Activated CD8-positive, alpha-beta memory T cell treated with anti-CD3 and anti-CD28 coated beads for 4 hours (primary cell): Measurements from ENCODE around the gene ZNF620.
A peak's percentile ranks its signal among the peaks of the same experiment; 100 is the strongest.
"Not testable (repeated sequence)": the region's sequence is repeated elsewhere in the genome, so short reads cannot be mapped to it uniquely, and the experiment has no call there.

Experiments used
- DNase-seq, 2 donors: peaks; one replicate each; pipeline ENCODE4 v3.0.0-alpha.2; 2020; ENCODE audit warnings: low read depth in 2 of 2

ZNF620 gene

DNA sequence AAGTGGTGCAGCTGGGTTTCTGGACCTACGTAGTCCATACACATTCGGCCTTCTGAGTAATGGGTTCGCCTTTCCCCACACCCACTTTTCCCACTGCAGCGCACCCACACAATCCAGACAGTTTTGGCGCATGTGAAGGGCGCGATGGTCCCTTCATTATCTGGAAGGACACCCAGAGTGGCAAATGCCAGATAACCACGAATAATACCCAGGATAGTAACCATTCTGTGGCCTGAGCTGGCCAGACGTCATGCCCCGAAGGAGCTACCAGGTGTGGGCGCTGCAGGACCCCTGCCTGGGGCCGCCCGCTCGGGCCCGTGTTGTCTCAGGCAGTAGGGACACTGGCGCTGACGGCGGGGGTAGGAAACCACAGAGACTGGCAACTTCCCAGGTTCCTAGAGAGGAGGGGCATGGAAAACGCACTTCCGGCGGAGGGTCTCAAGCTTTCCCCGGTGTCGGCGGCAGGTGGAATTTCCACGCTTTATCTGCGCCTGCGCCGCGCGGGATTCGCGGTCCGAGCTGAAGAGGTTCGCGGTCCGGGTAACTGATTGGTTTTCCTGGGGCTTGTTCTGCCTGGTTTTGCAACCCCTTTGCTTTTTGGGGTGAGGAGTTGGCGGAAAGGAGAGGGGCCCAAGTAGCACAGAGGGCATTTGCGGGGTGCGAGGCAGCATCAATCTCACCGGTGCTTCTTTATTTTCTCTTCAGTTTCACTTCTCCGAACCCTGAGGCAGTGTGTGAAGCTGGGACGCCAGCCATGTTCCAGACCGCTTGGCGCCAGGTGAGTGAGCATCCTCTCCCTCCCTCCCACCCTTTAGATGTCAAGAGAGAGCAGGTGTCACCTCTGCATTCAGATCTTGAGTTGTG lies at the start of gene ZNF620:
Gene ZNF620, plus strand, starts transcription at position 441 of the 864 bp plus-strand sequence. Its CDS starts 314 bp downstream, at position 755.
- DNase-seq: peak; percentile 30 to 45

DNA sequence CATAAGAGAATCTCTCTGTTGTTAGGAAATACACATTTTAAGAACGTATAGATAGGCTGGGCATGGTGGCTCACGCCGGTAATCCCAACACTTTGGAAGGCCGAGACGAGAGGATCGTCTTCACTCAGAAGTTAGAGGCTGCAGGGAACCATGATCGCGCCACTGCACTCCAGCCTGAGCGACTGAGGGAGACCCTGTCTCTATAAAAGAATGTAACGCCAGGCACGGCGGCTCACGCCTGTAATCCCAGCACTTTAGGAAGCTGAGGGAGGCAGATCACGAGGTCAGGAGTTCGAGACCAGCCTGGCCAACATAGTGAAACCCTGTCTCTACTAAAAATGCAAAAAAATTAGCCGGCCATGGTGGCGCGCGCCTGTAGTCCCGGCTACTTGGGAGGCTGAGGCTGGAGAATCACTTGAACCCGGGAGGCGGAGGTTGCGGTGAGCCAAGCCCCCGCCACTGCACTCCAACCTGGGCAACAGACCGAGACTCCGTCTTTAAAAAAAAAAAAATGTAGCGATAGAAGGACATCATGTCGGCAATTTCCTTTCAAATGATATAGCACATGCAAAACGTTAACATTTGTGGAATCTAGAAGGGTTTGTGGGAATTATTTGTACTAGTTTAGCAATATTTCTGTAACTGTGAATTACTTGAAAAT lies 49.4 kb upstream of the ZNF620 start:
- DNase-seq: no peak

DNA sequence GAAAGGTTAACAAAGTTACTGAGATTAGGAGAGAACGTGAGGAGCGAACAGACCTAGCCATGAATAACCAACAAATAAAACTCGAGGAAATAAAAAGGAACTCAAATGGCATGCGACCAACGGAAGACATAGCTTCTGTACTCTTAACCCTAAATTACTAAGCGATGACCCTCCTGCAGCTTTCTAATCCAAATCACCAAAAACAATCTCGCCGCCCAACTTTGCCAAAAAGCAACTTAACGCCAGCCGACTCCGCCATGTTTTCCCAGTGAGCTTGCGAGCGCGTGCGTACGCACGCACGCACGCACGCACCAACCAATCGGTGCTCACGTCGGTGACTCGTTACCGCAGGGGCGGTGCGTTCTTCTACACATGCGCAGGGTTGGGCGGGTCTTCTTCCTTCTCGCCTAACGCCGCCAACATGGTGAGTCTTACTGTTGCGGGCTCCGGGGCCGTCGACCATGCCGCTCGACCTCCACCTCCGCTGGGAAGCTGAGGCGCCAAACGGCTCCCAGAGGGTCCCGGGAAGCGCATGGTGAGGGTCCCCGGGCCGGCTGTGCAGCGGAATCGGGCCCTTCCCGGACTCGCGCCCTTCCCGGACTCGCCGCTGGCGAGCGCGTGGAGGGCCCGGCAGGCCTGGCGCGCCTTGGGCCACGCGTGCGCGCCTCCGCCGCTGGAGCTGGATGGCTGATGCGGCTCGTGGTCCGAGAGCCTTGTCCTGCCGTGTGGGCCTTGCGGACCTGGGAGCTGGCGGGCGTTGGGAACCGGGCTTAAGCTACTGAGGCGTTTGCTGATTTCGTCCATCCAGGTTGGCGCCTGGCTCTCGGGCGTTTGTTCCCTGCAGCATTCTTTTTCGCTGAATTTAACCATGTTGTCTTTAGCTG lies 48.7 kb upstream of the ZNF620 start, which contains the start of gene RPL14:
Gene RPL14, plus strand, starts transcription at position 400 of the 884 bp plus-strand sequence. Its CDS starts 133 bp downstream, at position 533.
- peak; percentile 90 to 91 for DNase-seq

DNA sequence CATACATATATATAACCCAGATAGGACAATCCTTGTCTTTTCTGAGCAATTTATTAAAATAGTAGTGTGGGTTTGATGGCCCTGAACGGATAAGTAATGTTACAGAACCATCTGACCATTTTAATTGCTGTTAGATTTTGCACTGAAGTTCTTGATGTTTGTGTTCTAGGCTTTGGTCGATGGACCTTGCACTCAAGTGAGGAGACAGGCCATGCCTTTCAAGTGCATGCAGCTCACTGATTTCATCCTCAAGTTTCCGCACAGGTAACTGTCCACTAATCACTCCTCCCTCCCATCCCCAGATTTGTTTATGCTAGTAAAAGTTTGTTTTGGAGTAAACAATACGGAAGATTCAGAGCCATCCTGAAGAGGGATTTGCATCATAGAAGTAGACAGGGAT lies 47.4 kb upstream of the ZNF620 start:
- no peak for DNase-seq

DNA sequence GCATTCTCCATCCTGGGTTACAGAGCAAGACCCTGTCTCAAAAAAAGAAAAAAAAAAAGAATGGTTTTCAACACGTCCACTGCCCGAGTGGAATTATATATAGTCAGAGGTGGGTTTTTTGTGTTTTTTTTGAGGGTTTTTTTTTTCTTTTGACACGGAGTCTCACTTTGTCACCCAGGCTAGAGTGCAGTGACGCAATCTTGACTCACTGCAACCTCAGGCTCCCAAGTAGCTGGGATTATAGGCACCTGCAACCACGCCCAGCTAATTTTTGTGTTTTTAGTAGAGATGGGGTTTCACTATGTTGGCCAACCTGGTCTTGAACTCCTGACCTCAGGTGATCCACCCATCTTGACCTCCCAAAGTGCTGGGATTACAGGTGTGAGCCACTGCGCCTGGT lies 45.4 kb upstream of the ZNF620 start:
- DNase-seq: not testable (repeated sequence)

DNA sequence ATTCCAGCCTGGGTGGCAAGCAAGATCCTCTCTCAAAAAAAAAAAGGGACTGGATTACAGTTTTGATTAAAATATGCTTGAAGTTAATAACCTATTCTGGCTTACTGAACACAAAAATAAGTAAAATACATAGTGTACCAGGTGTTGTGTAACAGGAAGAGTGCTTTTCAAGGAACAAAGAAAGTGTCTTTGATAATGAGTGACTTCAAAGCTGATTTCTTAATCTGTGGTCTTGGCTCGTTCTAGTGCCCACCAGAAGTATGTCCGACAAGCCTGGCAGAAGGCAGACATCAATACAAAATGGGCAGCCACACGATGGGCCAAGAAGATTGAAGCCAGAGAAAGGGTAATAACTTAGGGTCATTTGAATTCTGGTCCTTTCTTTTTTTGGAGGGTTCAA lies 44.7 kb upstream of the ZNF620 start:
- no peak for DNase-seq

DNA sequence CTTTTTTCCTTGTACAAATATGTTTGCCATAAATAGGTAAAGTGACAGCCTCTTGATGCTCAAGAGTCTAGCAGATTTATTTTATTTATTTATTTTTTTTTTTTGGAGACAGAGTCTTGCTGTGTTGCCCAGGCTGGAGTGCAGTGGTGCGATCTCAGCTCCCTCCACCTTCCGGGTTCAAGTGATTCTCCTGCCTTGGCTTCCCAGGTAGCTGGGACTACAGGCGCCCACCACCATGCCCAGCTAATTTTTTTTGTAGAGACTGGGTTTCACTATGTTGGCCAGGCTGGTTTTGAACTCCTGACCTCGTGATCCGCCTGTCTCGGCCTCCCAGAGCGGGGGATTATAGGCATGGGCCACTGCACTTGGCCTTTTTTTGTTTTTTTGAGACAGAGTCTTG lies 43.0 kb upstream of the ZNF620 start:
- not testable (repeated sequence) for DNase-seq

DNA sequence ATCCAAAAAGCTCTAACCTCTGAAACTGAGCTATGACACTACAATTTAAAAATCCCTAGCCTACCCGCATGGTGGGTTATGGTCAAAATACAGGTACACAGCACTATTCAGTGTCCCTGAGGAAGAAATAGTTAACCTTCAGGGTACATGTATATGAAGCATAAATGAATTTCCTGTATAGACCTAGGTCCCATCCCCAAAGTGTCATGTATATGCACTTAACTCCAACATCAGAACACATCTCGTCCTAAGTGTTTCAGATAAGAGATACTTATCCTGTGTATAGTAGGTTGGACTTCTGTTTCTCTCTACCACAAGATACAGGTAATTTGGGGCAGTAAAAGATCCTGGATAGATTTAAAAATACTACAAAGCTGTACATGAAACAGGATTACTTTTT lies 42.3 kb upstream of the ZNF620 start:
- no peak for DNase-seq

DNA sequence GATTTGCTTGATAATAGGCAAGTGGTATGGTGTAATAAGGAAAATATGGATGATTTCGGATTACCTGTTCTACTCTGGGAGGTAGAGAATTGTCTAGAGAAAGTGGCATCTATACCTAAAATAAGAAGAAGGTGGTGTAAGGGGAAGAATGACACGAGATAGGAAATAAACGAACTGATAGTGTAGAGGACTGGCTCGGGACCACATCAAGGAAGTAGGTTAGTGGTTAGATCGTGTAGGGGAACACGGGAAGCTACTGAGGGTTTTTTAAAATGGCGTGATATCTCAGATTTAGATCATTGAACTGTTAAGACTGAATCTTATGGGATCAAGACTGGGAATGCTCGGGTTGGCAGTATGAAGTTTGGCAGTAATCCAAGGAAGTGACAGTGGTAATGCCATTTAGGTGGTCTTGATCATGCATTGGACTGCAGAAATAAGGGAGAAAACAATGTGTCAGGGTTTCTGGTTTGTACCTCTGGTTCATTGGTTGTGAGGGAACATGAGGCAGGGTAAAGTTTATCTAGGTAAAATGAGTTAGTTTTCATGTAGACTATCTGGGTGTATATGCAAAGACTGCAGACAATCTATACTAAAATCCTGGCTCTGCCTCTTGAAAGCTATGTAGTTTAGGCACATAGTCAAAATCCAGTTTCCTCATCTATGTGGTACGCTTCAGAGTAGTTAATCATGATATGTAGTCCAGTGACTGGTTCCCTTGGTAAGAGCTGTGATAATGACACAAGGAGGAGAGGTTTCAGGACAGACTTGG lies 41.3 kb upstream of the ZNF620 start:
- no peak for DNase-seq

DNA sequence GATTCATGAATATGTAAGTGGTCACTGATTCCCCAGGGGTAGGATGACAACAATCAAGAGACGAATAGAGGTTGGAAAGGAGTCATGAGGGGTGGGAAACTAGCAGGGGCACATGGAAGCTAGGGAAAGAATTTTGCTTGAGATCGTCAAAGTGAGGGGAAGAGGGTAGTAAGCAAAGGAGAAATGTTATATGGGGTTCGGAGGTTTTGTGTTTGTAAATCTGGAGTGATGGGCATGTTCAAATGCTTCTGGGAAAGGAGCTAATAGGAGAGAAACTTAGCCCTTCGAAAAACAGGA lies 40.8 kb upstream of the ZNF620 start:
- no peak for DNase-seq

DNA sequence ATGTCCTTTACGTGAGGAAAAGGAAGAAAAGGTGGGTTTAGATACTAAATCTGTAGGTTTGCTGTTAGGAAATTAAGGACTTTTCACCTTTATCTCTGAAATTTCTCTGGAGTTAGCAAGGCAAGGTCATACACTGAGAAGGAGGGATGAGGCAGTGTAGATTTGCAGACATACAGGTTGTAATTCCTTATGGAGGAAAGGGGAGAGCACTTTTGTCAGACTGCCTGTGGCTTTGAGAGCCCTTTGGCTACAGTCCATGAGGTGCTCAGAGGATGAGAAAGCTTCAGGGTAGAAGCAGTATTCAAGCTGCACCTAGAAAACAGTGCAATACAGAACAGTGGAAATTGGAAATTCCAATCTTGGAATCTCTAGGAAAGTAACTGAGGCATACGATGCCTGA lies 40.4 kb upstream of the ZNF620 start:
- DNase-seq: no peak

DNA sequence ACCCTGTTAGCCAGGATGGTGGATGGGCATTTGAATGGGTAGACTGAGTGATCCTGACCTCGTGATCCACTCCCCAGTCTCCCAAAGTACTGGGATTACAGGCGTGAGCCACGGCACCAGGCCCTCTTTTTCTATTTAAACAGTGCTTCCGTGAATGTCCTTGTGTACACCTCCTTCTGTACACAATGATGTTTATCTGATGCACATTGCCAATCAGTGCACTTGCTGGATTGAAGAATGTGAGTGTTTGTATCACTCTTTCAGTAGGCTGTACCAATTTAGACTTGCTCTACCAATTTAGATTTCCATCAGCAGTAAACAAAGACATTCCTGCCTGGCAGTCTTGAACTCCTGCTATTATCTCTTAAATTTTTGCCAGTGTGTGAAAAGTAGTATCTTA lies 37.8 kb upstream of the ZNF620 start:
- DNase-seq: no peak

DNA sequence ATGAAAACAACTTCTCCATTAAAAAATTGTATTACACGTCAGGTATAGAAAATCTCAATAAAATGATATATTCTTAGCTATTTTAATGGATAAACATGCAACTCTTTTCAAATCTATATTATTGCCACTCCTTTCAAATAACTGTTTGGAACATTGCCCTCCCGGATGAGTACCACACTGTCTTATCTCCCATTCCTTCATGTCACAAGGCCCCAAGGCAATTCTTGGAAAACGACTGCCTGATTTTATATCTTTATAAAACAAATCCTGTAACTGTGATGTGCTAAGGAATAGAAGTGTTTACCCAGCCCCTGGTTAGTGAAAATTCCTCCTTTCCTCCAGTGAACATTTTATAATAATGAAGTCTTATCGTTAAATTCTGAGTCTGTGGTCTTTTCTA lies 35.1 kb upstream of the ZNF620 start:
- DNase-seq: no peak

DNA sequence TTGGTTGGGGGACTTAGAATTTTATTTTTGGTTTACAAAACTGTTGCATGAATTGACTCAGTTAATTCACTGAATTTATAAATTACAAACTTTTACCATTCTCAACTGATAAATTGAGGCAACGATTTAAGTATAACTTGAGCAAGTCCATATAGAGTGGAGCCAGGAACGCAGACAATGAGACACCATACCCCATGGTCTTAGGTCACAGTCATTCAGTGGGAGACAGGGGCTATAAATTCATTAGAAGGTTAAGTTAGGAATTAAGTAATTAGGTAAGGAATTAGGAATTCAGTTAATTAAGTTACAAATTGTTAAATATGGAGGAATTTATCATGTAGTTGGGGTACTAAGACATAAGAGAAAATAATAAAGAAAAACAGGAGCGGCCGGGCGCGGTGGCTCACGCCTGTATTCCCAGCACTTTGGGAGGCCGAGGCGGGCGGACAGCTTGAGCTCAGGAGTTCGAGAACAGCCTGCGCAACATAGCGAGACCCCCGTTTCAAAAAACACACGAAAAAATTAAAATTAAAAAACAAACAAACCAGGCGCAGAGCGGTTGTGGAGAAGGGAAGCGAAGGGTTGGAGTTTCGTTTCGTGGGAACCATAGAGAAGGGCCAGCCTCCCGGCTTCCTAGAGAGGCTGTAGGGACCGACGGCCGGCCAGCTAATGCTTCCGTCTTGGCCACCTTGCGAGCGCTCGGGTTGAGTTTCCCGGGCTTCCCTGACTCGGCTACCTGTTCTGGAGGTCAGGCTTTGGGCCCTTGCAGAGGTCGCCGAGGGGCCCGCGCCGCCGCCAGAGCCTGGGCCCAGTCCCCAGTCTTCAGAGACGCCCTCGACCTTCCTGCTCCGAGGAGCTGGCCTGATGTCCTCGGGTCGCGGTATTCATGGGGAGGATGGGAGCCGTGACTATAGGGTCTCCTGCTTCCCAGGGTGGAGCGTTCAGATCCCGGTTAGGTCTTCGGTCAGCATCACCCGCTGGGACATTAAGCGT lies 29.1 kb upstream of the ZNF620 start, which contains the start of gene ZNF619:
Gene ZNF619, plus strand, starts transcription at position 645 of the 993 bp plus-strand sequence. CDS start 858 bp downstream, outside the sequence.
- peak in 1 of 2 donors; percentile 24 for DNase-seq

DNA sequence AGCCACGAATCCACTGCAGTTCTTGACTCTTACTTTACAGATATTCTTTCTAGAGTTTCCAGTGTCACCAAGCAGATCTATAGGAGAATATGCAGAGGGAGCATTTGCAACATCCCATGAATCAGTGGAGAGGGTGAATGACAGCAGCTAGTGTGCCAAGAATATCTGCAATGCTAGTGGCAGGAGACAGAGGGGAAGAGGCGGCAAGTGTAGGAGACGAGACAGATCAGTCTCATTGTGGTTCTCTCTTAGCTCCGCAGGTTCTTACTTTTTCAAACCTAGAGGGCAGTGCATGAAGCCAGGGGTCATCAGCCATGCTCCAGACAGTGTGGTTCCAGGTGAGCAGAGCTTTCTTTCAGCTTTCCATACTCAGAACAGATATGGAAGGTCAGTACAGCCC lies 28.2 kb upstream of the ZNF620 start:
- no peak for DNase-seq

DNA sequence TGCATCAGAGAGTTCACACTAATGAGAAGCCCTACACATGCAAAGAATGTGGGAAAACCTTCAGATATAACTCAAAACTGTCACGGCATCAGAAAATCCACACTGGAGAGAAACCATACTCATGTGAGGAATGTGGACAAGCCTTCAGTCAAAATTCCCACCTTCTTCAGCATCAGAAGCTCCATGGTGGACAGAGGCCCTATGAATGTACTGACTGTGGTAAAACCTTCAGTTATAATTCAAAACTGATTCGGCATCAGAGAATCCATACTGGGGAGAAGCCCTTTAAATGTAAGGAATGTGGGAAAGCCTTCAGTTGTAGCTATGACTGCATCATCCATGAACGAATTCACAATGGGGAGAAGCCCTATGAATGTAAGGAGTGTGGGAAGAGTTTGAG lies 18.7 kb upstream of the ZNF620 start:
- DNase-seq: no peak

DNA sequence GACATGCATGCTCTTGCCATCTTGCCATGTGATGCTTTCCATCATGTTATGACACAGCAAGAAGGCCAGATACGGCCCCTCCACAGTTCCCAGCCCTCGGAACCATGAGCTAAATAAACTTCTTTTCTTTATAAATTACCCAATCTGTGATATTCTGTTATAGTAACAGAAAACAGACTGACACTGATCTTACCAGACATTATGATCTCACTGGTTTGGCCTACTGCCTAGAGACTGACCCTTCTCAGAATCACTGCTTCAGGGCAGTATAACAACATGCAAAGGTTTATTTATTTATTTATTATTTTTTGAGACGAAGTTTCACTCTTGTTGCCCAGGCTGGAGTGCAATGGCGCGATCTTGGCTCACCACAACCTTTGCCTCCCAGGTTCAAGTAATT lies 14.9 kb upstream of the ZNF620 start:
- DNase-seq: no peak

DNA sequence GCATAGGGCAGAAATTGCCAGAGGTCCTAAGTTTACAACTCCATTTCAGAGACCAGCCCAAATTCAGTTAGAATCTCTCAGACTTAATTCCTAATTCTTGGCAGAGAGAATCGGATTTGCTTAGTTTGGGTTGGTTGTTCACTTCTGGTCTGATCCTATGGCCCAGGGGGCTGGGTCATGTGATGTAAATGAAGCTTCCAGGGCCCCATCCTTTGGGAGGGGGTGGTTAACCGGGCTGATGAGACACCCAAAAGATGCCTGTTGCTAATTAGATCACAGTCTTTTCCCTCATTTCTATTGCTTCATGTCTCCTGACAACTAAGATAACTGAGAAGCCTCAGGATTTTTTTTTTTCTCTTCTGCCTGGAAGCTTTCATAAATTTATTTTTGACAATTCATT lies 11.1 kb upstream of the ZNF620 start:
- no peak for DNase-seq

DNA sequence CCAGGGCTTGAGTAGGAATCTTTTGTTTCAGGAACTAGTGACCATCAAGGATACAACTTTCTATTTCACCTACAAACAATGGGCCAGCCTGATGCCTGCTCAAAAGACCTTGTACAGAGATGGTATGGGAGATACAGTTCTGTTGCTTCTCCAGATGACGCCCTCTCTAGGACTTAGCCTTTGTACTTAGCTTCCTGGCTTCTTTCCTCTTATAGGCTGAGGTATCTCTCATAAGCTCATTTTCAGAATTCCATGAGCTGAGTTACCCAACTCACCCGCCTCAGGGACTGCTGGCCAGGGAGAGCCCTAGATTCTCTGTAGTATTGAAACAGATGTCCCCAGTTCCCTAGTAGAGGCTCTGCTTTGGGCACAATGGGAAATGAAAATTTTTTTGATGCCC lies 8.6 kb upstream of the ZNF620 start:
- DNase-seq: no peak

DNA sequence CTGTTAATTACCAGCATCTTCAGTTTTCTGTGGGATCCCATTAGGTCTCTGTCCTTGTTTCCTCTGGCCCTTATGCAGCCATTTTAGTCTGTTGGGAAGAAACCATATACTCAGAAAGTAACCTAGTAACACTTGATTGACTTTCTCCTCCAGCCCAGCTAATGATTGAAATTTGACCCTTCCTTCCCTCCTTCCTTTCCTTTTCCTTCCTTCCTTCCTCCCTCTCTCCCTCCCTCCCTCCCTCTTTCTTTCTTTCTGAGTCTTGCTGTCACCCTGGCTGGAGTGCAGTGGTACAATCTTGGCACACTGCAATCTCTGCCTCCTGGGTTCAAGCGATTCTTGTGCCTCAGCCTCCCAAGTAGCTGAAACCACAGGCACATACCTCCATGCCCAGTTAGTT lies 5.9 kb upstream of the ZNF620 start:
- DNase-seq: no peak
